ENCODE measurements around the gene STX7.
A peak's percentile ranks its signal among the peaks of the same experiment; 100 is the strongest.

The STX7 gene

GRCh38 chr6:132475925-132476324, 37.0 kb downstream of the STX7 start:
- no peak for DNase-seq

GRCh38 chr6:132471787-132472186, 41.1 kb downstream of the STX7 start:
- no peak for DNase-seq

DNA sequence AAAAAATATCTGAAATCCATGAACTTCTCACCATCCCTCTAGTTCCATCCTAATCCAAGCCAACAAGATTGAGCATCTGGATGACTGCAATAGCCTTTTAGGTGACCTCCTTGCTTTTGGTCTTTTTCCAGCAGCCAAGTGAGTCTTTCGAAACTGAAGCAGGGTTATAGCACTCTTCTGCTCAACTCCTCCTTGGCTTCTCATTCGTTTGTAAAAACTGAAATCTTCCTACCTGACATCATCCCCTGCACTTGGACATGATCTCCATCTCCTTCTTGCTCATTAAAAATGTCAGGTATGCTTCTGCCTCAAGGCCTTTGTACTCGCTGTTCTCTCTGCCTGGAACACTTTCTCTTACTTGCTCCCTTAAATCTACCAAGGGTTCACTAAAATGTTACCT, 46.0 kb downstream of the STX7 start:
- DNase-seq = peak; percentile 66

- DNase-seq = no peak
Measured at GRCh38 chr6:132465530-132466485, 47.1 kb downstream of the STX7 start.

DNA sequence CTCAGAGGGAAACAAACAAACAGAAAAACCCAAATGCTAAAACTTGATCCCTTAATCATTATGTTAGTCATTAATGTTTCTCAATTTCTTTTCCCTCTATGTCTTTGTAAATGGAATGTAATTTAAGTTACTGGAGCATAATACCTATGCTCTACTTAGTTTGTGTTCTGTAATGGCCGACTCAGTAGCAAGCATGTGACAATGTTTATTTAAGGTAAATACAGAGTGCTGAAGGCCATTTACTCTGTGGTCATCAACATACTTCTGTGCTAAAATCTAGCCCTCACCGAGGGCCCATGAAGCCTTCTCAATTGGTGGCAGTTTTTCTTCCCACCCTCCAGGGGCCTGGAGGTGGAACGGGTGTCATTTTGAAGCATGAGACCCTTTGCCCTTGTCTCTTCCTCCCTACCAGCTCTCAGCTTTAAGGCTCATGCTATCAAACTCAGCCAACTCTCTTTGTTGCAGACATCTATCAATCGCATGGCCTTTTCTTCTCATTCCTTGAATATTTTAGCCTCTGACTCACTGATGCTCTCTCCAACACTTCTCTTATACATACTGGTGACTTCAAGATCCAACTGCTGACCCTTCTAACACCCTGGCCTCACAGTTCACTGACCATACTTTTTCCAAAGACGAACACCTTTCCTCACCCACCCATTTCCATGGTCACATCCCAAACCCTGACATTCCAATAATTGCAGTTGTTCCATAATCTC, 48.2 kb downstream of the STX7 start:
- peak; percentile 57 for DNase-seq

- DNase-seq = no peak
Measured at GRCh38 chr6:132461958-132462357, 51.0 kb downstream of the STX7 start.

DNA sequence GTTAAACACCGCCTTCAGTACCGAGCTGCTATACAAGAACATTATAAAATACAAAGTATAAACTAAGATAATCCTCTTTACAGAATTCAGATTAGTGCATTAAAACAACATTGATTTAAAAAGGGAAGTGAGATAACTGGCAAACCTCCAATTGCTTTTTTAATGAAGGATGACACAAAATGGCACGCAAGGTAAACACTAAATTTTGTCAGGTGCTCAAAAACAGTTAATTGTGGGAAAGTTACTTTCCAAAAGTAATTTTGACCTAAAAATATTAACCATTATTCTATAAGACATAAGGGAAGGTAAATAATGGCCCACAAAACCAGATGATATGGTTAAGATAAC, 53.3 kb downstream of the STX7 start:
- DNase-seq = no peak

GRCh38 chr6:132458887-132459604, 53.9 kb downstream of the STX7 start:
- no peak for DNase-seq

GRCh38 chr6:132456700-132457143, 56.2 kb downstream of the STX7 start:
- DNase-seq = no peak

DNA sequence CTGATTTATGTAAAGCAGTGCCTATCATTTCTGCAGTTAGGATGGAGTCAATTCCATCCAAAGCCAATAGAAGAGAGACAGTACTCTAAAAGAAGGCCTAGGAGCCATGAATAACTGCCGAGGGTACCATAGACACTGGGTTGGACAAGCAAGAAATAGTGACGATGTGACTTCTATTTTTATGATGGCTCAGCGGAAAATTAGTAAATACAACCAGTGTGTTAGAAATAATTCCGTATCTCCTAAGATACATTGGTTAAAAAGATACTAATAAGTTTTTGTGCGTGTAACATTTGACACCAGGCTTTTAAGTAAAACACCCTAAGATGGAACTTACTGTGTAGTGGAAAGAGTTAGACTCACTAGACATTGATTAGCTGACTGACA, 66.1 kb downstream of the STX7 start:
- DNase-seq = no peak

- DNase-seq = no peak
Measured at GRCh38 chr6:132446141-132446854, 66.6 kb downstream of the STX7 start.

DNA sequence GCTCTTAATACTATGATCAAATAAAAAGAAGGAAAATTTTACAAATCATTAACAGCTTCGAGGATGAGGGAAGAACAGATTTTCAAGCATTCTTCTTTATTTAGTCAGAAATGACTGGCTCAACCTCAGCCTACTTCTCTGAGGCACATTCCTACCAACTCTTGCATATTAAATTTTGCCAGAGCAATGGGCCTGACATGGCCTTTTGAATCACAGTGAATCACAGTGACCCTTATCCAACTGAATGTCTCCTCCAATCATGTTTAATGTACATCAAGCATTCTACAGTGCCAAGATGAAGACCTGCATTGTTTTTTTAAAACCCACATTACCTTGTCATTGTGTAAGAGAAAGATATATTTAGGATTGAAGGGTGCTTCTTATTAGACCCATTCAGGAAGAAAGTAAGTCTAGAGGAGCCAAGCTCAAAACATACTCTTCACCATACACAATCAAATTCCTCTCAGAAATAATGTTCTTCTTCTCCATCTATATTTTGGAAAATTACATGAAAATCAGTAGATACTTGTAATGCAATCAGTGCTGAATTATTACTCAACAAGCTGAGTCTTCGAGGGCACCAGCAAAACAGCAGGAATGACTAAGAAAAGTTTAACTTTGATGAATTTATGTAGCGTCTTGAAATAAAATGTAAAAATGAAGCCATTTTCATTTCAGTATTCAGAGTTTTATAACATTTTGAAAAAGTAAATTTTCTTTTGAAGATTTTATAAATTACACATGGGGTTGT, 67.5 kb downstream of the STX7 start:
- peak; percentile 93 for DNase-seq

DNA sequence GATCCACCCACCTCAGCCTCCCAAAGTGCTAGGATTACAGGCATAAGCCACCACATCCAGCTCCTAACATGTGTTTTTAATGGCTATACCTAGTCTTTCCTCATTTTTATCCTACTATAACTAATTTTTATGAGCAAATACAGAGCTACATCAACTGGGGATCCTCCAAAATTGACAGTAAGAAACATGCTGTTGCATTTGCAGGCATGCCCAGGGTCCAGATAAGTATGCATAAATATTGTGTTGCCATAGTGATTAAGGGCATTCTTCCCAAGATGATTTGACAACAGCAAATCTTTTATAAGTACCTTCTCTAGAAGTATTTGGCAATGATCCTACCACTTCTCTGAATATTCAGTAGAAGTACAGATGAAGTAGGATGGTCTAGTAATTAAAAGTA, 69.7 kb downstream of the STX7 start:
- DNase-seq = peak; percentile 62

DNA sequence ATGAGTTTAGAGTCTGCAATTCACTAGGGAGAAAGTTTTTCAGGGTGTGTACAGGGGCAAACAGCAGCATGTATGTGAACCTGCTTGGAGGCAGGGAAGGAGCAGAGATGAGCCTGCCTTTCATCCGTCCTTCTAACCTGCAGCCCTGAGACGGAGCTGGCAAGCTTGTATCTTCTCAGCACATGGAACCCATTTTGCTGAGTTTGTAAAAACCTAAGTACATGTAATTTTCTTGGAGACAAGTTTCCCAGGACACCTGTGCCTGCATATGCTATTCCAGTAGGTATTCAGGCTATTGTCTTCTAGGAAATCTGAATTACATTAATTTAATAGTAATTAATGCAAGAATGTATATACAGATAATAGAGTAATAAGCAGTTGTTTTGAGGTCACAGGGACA, 82.8 kb downstream of the STX7 start:
- DNase-seq = no peak

GRCh38 chr6:132425176-132425575, 87.7 kb downstream of the STX7 start:
- DNase-seq = no peak

- no peak for DNase-seq
Measured at GRCh38 chr6:132423839-132424238, 89.1 kb downstream of the STX7 start.

DNA sequence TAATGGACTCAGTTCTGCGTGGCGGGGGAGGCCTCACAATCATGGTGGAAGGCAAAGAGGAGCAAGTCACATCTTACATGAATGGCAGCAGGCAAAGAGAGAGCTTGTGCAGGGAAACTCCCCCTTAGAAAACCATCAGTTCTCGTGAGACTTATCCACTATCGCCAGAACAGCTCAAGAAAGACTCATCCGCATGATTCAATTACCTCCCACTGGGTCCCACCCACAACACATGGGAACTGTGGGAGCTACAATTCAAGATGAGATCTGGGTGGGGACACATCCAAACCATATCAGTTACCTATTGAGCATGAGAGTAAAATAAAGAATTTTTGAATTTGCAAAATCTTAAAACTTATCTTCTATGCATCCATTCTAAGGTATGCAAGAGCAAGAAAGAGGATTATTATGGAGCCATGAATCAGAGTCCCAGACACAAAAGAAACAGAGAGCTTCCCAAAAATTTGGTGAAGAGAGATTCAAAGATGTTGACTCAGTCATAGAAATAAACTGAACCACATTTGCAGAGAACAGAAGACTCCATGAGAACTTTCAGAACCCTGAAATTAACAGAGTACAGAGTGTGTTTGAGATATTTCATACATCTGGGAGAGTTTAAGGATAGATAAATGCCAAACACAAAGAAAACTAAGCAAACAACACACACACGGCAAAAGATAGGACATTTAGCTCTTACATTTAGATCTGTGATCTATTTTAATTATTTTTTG, 94.5 kb downstream of the STX7 start:
- DNase-seq = no peak

DNA sequence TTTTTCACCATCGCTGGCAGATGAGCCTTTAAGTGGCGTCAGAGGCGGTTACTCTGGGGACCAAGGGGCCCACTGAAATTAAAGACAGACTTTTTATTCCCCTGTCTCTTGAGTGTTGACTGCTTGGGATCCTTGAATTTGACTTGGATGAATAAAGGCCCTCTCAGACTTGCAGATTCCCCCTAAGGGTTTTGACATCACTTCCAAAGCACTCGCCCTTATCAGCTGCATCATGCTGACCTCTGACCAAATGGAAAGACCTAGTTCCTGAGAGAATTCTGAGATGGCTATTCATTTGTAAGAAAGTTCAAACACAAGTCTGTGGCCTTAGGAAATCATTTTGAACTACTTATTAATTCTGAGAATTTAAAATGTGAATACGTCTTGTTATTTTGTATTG, 98.2 kb downstream of the STX7 start:
- DNase-seq = no peak

DNA sequence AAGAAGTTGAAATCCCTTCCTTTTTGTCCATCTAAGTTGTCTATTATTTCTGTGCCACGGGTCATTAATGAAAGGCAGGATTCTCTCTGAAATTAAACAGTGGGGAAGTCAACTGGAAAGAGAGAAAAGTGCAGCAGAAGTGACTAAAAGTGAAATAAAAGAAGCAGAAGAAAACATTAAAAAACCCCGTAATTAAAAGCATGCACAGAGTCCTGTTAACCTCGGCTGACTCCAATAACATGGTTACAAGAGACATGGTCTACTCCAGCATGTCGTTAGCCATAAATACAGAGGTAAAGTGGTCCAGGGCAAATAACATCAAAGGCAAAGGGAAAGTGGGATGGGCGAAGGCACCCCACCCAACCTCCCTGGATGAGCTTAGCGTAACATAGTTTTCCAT, 98.6 kb downstream of the STX7 start:
- no peak for DNase-seq

GRCh38 chr6:132413499-132413802, 99.5 kb downstream of the STX7 start:
- DNase-seq = peak; percentile 53

DNA sequence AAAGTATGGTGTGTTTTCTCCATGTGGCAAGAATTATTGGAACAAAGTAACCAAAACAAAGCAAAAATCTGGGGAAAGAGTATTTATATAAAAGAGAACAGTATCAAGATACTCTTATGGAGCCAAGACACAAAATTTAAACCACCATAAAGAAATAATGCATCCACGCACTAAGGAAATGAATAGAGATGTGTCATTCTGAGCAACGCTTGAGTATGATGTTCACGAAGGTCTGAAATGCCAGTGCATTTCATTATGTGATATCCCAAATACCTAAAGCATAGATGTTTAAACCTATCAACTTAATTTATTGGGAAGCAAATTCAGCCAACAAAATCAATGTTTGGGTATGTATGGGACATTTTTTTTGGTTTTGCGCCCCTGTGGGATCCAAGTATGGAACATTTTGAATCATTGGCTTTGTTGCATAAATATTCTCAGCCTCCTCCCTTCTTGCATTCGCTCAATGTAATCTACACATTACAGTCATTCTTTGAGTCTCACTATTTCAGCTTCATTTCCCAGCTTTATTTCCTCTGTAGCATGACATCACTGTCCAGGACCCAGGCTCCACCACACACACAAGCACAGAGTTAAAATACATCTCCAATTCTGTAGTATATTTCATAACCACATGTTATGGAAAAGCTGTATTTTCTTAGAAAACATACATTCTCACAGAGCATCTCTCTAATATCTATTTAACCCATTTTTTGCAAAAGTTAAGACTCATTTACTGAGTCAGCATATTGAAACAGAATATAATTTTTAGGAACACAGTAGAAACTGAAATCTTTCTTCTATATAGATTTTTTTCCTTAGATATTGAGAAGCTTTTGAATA, 100.0 kb downstream of the STX7 start:
- DNase-seq = peak; percentile 63

Measured in fibroblast of upper back skin (primary cell).